WTC11 (cell line): ENCODE data around the gene TMA7.

Experiments used
- ZNF138 ChIP-seq: sonication (generic); formaldehyde crosslinking; conservative IDR thresholded peaks from 2 replicates; pipeline ENCODE4 v1.8.1; 2022; ENCODE audit warnings: mild to moderate bottlenecking, moderate library complexity, missing genetic modification reagents
- TF ChIP-seq, protein P1 (sequence below): sonication (generic); formaldehyde crosslinking; conservative IDR thresholded peaks from 2 replicates; pipeline ENCODE4 v1.8.1; 2022; ENCODE audit warnings: mild to moderate bottlenecking, missing genetic modification reagents
- TF ChIP-seq, protein P2 (sequence below): fragments of 200-600 bp; IDR thresholded peaks from 2 replicates; pipeline ENCODE4 v1.8.0; 2022; ENCODE audit warnings: antibody characterized with exemption

GRCh38 chr3:48472673-48472922 is 32.5 kb downstream of the TMA7 start:
- TF ChIP-seq, protein P1, sequence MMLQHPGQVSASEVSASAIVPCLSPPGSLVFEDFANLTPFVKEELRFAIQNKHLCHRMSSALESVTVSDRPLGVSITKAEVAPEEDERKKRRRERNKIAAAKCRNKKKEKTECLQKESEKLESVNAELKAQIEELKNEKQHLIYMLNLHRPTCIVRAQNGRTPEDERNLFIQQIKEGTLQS (CRISPR knock-in tag): no peak
- TF ChIP-seq, protein P2, sequence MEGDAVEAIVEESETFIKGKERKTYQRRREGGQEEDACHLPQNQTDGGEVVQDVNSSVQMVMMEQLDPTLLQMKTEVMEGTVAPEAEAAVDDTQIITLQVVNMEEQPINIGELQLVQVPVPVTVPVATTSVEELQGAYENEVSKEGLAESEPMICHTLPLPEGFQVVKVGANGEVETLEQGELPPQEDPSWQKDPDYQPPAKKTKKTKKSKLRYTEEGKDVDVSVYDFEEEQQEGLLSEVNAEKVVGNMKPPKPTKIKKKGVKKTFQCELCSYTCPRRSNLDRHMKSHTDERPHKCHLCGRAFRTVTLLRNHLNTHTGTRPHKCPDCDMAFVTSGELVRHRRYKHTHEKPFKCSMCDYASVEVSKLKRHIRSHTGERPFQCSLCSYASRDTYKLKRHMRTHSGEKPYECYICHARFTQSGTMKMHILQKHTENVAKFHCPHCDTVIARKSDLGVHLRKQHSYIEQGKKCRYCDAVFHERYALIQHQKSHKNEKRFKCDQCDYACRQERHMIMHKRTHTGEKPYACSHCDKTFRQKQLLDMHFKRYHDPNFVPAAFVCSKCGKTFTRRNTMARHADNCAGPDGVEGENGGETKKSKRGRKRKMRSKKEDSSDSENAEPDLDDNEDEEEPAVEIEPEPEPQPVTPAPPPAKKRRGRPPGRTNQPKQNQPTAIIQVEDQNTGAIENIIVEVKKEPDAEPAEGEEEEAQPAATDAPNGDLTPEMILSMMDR: no peak
- TF ChIP-seq ZNF138: no peak
